Stimulated activated naive B cell treated with anti-CD40 and anti-IgM and Interleukin-4, amounts not matched to agents 10 μg/mL and 1 μg/mL and 100 μg/mL, for 72 hours (primary cell): Measurements from ENCODE around the gene PDCD4.
"Not testable (repeated sequence)": the region's sequence is repeated elsewhere in the genome, so short reads cannot be mapped to it uniquely, and the experiment has no call there.

Experiments
- ATAC-seq, 2 donors: fragments of 150-1000 bp; cut with Tn5 transposase; replicated peaks; 2 replicates each; pipeline ENCODE4 v1.10.0; 2021; ENCODE audit warnings: moderate library complexity in 1 of 2
- DNase-seq: peaks from one replicate; pipeline ENCODE4 v3.0.0; 2021
- H3K27ac Mint-ChIP-seq: one replicate; pipeline ENCODE4 v1.8.0; 2022; ENCODE audit warnings: mild to moderate bottlenecking, mixed read lengths
- H3K27me3 Mint-ChIP-seq, 2 donors: one replicate each; pipeline ENCODE4 v1.8.0; 2022; ENCODE audit warnings: mixed read lengths in 2 of 2
- H3K36me3 Mint-ChIP-seq, 2 donors: one replicate each; pipeline ENCODE4 v1.8.0; 2022; ENCODE audit warnings: mixed read lengths in 2 of 2, mild to moderate bottlenecking in 1 of 2
- H3K4me1 Mint-ChIP-seq, 2 donors: one replicate each; pipeline ENCODE4 v1.8.0; 2022; ENCODE audit warnings: mixed read lengths in 2 of 2, mild to moderate bottlenecking in 1 of 2
- H3K4me3 Mint-ChIP-seq, 2 donors: one replicate each; pipeline ENCODE4 v1.8.0; 2022; ENCODE audit warnings: mild to moderate bottlenecking in 2 of 2, mixed read lengths in 2 of 2, moderate library complexity in 1 of 2
- H3K9me3 Mint-ChIP-seq, 2 donors: one replicate each; pipeline ENCODE4 v1.8.0; 2022; ENCODE audit warnings: mixed read lengths in 2 of 2, mild to moderate bottlenecking in 1 of 2

PDCD4 gene

DNA sequence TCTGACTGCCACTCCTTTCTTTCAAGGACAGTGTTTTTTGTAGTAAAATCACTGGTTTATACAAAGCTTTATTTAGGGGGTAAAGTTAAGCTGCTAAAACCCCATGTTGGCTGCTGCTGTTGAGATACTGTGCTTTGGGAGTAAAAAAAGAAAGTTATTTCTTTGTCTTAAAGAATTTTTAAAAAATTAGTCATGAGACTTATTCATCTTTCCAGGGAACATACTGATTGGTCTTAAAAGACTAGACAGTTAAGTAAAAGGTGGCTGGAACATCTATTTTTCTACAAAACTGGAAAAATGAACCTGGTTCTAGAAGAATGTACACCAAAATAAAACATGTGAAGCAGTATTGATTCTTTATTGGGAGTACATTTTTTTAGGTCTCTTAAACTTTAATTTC lies 26.7 kb downstream of the PDCD4 start:
- Mint-ChIP-seq H3K4me1 (peaks cover 22 to 39% of the 10 kb centered on the region in 2 donors), H3K9me3 (no peaks in the 10 kb centered on the region), H3K27ac (no peak overlapping the region), H3K27me3 (no peaks in the 10 kb centered on the region), H3K36me3 (peaks cover 18 to 28% of the 10 kb centered on the region in 2 donors), H3K4me3 (no peak overlapping the region)
- DNase-seq (no peak), ATAC-seq (no peak)

GRCh38 chr10:110900983-110901382 lies 29.3 kb downstream of the PDCD4 start:
- ATAC-seq (no peak), DNase-seq (no peak)
- no peak overlapping the region for H3K4me3 Mint-ChIP-seq
- no peaks in the 10 kb centered on the region for H3K9me3 Mint-ChIP-seq
- H3K27me3 Mint-ChIP-seq = no peaks in the 10 kb centered on the region
- H3K36me3 Mint-ChIP-seq = peaks cover 16 to 19% of the 10 kb centered on the region in 2 donors
- peaks cover 20 to 35% of the 10 kb centered on the region in 2 donors for H3K4me1 Mint-ChIP-seq
- H3K27ac Mint-ChIP-seq = no peak overlapping the region

- H3K4me1 Mint-ChIP-seq = peaks cover 15 to 25% of the 10 kb centered on the region in 2 donors
- H3K36me3 Mint-ChIP-seq = peaks cover 14% of the 10 kb centered on the region in 2 donors
- no peak overlapping the region for H3K4me3 Mint-ChIP-seq
- H3K9me3 Mint-ChIP-seq = no peaks in the 10 kb centered on the region
- H3K27ac Mint-ChIP-seq = peak overlapping the region; percentile 61
- no peak for DNase-seq
- ATAC-seq = no peak
- H3K27me3 Mint-ChIP-seq = no peaks in the 10 kb centered on the region
These were observed 30.5 kb downstream of the PDCD4 start for GRCh38 chr10:110901954-110902819.

GRCh38 chr10:110903280-110904278 lies 31.9 kb downstream of the PDCD4 start:
- Mint-ChIP-seq H3K27ac (peak overlapping the region; percentile 63), H3K36me3 (peaks cover 15 to 18% of the 10 kb centered on the region in 2 donors)
- ATAC-seq = peak; percentile 60 to 78

DNA sequence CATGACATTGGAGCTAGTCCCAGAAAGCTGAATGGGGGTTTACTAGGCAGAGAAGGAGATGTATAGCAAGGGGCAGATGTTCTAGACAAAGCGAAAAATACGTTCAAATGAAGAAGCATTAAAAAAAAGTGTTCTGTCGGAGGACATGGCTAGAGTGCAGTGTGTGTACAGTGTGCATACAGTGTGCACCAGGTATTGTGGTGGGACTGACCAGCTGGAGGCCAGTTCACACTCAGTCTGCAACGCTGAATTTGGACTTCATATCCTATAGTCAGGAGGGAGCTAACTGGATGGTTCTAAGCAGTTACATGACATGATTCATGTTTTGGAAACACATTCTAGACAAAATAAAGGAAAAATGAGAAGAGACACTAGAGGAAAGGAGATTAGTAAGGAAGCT lies 38.4 kb downstream of the PDCD4 start:
- Mint-ChIP-seq H3K4me1 (peaks cover 8 to 12% of the 10 kb centered on the region in 2 donors), H3K27me3 (no peaks in the 10 kb centered on the region), H3K4me3 (no peak overlapping the region), H3K9me3 (no peaks in the 10 kb centered on the region), H3K36me3 (peaks cover 6 to 19% of the 10 kb centered on the region in 2 donors), H3K27ac (no peak overlapping the region)
- no peak for DNase-seq
- no peak for ATAC-seq

More at GRCh38 chr10:110903280-110904278, 31.9 kb downstream of the PDCD4 start:
- H3K4me1 Mint-ChIP-seq = peaks cover 17 to 29% of the 10 kb centered on the region in 2 donors
- no peaks in the 10 kb centered on the region for H3K27me3 Mint-ChIP-seq
- no peak for DNase-seq
- H3K9me3 Mint-ChIP-seq = no peaks in the 10 kb centered on the region
- no peak overlapping the region for H3K4me3 Mint-ChIP-seq

DNA sequence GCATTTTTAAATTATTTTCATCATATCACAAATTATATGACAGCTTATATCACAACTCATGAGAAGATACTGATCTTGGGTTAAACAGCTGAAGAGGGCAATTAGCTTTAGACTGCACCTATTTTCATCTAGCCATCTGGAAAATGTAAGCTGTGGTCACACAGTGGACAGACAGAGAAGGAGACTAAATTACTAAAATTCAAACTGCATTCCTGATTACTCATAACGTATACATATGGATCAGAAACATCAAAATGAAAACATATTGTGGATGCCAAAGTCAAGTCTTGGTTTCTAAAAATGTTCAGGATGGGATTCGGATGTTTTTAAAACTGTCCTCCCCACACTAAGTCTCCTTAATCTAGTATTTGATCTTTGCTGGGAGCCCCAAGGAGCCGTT lies 40.6 kb downstream of the PDCD4 start:
- Mint-ChIP-seq H3K27ac (no peak overlapping the region), H3K36me3 (peaks cover 0 to 19% of the 10 kb centered on the region in 2 donors), H3K4me1 (peaks cover 15 to 24% of the 10 kb centered on the region in 2 donors), H3K4me3 (no peak overlapping the region), H3K27me3 (no peaks in the 10 kb centered on the region), H3K9me3 (no peaks in the 10 kb centered on the region)
- DNase-seq (no peak), ATAC-seq (no peak)

GRCh38 chr10:110914431-110914830 lies 42.7 kb downstream of the PDCD4 start:
- ATAC-seq (no peak), DNase-seq (no peak)
- no peaks in the 10 kb centered on the region for H3K9me3 Mint-ChIP-seq
- H3K27me3 Mint-ChIP-seq = no peaks in the 10 kb centered on the region
- H3K4me1 Mint-ChIP-seq = peaks cover 18 to 25% of the 10 kb centered on the region in 2 donors
- H3K36me3 Mint-ChIP-seq = peaks cover under 1 to 12% of the 10 kb centered on the region in 2 donors
- no peak overlapping the region for H3K4me3 Mint-ChIP-seq
- peak overlapping the region; percentile 37 for H3K27ac Mint-ChIP-seq

DNA sequence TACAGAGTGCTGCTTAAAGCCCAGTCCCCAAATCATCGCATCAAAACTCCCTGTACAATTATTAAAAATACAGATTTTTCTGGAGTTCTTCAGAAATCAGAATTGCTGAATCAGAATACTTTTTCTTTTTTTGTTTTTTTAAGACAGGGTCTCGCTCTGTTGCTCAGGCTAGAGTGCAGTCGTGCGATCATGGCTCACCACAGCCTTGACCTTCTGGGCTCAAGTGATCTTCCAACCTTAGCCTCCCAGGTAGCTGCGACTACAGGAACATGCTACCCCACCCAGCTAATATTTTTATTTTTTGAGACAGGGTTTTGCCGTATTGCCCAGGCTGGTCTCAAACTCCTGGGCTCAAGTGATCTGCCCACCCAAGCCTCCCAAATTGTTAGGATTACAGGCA lies 43.3 kb downstream of the PDCD4 start:
- Mint-ChIP-seq H3K27ac (peak overlapping the region; percentile 68), H3K4me1 (peaks cover 18 to 25% of the 10 kb centered on the region in 2 donors), H3K9me3 (no peaks in the 10 kb centered on the region), H3K4me3 (peak overlapping the region in 1 of 2 donors; percentile 40), H3K27me3 (no peaks in the 10 kb centered on the region), H3K36me3 (peaks cover 1 to 12% of the 10 kb centered on the region in 2 donors)
- ATAC-seq = no peak
- DNase-seq = no peak

DNA sequence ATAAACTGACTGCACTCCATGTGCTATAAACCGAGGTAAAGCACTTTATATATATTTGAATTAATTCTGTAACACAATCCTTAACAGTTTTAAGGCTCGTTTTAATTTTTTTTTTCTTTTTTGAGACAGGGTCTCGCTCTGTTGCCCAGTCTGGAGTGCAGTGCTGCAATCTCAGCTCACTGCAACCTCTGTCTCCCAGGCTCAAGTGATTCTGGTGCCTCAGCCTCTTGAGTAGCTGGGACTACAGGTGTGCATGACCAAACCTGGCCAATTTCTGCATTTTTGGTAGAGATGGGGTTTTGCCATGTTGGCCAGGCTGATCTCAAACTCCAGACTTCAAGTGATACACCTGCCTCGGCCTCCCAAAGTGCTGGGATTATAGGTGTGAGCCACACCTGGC lies 43.9 kb downstream of the PDCD4 start:
- not testable (repeated sequence) for H3K4me3 Mint-ChIP-seq, H3K27me3 Mint-ChIP-seq, DNase-seq, H3K9me3 Mint-ChIP-seq, ATAC-seq
- H3K27ac Mint-ChIP-seq = peak overlapping the region; percentile 68
- H3K4me1 Mint-ChIP-seq = peaks cover 15 to 25% of the 10 kb centered on the region in 2 donors
- H3K36me3 Mint-ChIP-seq = peaks cover 5 to 12% of the 10 kb centered on the region in 2 donors

- H3K27ac Mint-ChIP-seq = no peak overlapping the region
- H3K4me1 Mint-ChIP-seq = peaks cover 15 to 25% of the 10 kb centered on the region in 2 donors
- no peaks in the 10 kb centered on the region for H3K27me3 Mint-ChIP-seq
- peak overlapping the region in 1 of 2 donors; percentile 55 for H3K4me3 Mint-ChIP-seq
- peaks cover 5 to 7% of the 10 kb centered on the region in 2 donors for H3K36me3 Mint-ChIP-seq
- DNase-seq (no peak), ATAC-seq (no peak)
- H3K9me3 Mint-ChIP-seq = no peaks in the 10 kb centered on the region
These were observed 45.0 kb downstream of the PDCD4 start for GRCh38 chr10:110916554-110917346.

- Mint-ChIP-seq H3K4me3 (peak overlapping the region; percentile 91 to 98), H3K9me3 (no peaks in the 10 kb centered on the region), H3K4me1 (peaks cover 15 to 31% of the 10 kb centered on the region in 2 donors), H3K27ac (peak overlapping the region; percentile 98), H3K36me3 (peaks cover 5 to 6% of the 10 kb centered on the region in 2 donors), H3K27me3 (no peaks in the 10 kb centered on the region)
- no peak for DNase-seq
- no peak for ATAC-seq
These were observed 46.5 kb downstream of the PDCD4 start for GRCh38 chr10:110918269-110918642.

- ATAC-seq = peak; percentile 87
- H3K27me3 Mint-ChIP-seq = no peaks in the 10 kb centered on the region
- peak within 1 kb of the TSS; percentile 98 for H3K27ac Mint-ChIP-seq
- peaks cover 18 to 35% of the 10 kb centered on the region in 2 donors for H3K4me1 Mint-ChIP-seq
- peak; percentile 91 for DNase-seq
- no peaks in the 10 kb centered on the region for H3K9me3 Mint-ChIP-seq
- H3K36me3 Mint-ChIP-seq = peaks cover 6 to 7% of the 10 kb centered on the region in 2 donors
- peak within 1 kb of the TSS; percentile 98 to 99 for H3K4me3 Mint-ChIP-seq
These were observed 47.1 kb downstream of the PDCD4 start, which contains the start of gene BBIP1 for GRCh38 chr10:110918643-110919348. Gene BBIP1, minus strand, starts transcription at chr10:110919180. Its CDS starts 1,023 bp downstream, at chr10:110918157.

GRCh38 chr10:110919349-110919931 lies 47.7 kb downstream of the PDCD4 start, which contains the start of gene SHOC2:
Gene SHOC2, plus strand, starts transcription at chr10:110919604. Its CDS starts 44,755 bp downstream, at chr10:110964359.
- H3K27ac Mint-ChIP-seq = peak within 1 kb of the TSS; percentile 98
- peaks cover 10% of the 10 kb centered on the region in 2 donors for H3K36me3 Mint-ChIP-seq
- no peaks in the 10 kb centered on the region for H3K9me3 Mint-ChIP-seq
- H3K4me1 Mint-ChIP-seq = peaks cover 21 to 40% of the 10 kb centered on the region in 2 donors
- H3K27me3 Mint-ChIP-seq = no peaks in the 10 kb centered on the region
- DNase-seq = peak; percentile 99
- H3K4me3 Mint-ChIP-seq = peak within 1 kb of the TSS; percentile 98 to 99
- ATAC-seq = peak; percentile 28 to 31
